Measurements from ENCODE around the gene RASL12. TPM values are rescaled to one million over a fixed set of nuclear protein-coding genes. Genes with fewer than 3 reads are reported as not detected.
"Not testable (repeated sequence)": the region's sequence is repeated elsewhere in the genome, so short reads cannot be mapped to it uniquely, and the experiment has no call there.

The RASL12 gene
- polyA plus RNA-seq, 12 donors, result 9.5 to 14.3 (median 11.6) TPM; not detected in 1

DNA sequence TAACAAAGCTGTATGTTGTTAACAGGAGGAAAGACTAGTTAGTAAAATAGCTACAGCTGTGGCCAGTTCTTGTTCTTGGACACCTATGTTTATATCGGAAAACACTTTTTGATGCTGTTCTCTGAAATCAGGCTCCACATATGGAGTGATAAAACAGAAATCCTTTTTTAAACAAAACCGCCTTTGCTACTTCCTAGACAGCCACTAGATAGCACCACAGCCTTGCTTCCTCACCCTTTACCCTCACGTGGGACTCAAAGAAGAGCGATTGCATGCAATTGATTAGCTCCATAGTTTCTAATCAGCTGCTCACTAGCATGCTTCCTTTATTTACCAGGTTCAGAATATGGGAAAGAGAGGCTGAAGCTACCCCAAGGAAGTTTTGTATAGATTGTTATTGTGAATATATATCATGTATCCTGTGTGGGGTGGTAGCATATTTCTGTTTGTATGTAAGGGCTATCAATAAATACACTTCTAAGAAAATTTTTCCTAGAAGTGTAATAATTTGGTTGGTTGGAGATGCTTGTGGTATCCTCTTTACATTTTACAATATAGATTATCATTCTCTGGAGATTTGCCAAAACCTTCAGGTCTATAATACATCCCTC lies 34.0 kb downstream of the RASL12 start:
- DNase-seq, result no peak

DNA sequence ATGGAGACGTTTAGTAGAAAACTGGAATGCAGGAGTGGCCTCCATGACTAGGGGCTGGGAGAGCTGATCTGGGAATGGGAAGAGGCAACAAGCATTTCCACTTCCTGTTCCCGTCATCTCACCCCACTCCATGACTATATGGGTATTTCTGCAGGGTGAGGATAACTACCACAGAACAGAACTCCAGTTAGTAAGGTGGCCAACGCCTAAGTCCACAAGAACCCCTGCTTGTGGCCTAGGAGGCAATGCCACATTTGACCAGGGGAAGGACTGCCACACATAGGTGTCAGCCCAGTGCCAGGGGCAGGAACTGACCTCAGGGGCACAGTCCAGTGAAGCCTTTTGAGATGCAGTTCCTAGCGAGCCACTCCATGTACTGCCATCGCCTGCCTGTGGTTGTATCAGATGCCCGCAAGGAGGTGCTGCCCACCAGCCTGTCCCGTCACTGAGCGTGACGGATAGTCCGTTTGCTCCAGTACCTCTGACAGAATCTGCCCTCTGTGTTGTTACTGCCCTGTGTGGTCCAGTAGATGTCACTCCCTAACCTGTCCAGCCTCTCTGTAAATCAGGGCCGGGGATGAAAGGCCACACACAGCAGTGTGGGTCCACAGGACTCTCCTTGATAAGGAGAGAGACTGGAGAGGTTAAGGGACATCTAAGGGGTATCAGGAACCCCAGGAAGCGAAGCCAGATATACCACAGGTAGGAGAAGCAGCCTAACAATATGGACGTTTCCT lies 34.8 kb downstream of the RASL12 start:
- DNase-seq, result no peak

DNA sequence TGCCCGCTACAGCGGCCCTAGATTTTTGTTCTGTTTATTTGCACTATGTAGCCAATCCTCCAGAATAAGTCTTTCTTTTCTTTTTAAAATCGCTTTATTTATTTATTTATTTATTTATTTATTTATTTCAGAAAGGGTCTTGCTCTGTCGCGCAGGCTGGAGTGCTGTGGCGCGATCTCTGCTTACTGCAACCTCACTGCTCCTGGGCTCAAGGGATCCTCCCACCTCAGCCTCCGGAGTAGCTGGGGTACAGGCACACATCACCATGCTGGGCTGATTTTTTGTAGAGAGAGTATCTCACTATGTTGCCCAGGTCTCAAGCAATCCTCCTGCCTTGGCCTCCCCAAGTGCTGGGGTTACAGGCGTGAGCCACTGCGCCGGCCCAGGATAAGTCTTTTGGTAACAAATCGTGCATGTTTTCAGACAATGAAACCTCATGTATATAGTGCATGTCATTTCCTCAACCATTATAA lies 38.0 kb downstream of the RASL12 start:
- no peak for DNase-seq

DNA sequence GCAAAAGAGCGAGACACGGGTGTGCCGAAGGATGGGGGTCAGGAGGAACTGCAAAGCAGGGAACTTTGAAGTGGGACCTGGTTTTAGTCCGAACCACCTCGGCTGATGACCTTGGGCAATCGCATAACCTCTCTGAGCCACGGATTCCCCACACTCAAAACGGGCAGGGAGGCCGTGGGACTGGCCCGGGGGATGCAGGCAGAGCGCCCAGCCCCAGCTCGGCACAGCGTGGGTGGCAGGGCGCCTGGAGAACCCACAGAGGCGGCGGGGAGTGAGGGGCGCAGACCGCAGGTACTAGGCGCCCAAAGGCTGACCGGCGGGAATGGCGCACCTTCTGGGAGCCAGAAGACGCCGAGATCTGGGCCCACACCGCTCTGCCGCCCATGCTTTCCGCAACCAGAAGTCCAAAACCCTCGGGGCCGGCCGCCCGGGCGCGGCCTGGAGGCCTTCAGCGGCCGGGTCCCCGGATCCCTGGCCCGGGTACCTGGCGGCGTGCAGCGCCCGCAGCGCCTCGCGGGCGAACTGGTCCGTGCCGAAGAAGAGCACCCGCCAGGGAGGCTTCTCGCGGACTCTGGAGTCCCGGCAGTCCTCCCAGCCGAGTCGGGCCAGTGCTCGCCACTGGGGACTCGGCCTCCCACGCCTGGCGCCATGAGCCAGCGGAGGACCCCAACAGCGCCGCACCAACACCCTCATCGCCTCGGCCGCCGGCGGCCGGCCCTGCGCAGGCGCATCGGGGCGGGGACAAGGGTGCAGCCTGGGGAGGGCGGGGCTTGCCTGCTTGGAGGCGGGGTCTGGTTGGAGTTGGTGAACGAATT lies 38.7 kb downstream of the RASL12 start, which contains the start of gene MTFMT:
MTFMT (minus strand) TSS at position 719 of the 815 bp plus-strand sequence; CDS start at position 693, 26 bp downstream.
- peak; percentile 85 for DNase-seq

DNA sequence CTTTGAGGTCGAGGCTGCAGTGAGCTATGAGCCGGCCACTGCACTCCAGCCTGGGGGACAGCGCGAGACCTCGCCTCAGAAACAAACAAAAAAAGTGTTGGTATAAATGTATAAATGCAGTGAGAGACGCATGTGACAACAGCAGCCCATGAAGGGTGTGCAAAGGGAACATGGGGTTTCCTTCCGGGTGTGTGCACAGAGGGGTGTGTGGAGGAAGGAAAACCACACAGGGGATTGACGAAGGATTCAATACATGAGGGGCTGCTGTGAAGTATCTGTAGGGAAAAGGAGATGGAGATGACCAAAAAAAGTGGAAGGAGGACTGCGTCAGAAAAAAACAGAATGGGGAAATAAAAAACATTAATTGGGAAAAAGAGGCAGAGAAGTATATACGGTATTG lies 39.5 kb downstream of the RASL12 start:
- DNase-seq, result no peak

DNA sequence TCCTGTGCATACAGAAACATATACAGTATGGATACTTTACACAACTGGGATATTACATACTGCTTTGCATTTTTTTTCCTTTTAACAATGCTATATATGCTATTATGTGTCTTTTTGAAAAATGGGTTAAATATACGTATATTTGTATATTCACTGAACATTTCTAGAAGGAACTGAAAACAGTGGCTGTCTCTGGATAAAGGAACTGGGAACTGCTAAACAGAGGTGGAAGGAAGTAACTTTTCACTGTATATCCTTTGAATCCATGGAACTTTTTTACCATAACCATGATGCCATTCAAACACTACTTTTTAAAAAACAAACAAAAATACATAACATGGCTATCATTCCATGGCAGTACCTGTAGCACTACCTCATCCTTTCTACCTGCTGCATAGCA lies 40.2 kb downstream of the RASL12 start:
- DNase-seq, result no peak

DNA sequence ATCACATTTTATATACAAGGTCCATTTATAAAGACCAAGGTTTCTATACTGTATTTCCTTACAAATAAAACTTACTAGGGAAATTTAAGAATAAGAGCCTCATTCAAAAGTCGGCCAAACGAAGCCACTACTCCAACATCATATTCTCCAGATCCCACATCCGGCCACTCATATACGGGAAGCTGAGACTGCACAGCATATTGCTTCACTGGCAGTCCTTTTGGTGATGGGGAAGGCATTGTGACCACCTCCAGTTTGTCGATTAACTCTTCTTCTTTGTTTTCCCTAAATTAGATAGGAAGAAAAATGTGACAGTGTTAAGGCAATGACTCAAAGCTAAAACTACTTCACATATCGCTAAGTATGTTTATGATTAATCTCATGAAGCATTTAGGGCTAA lies 41.0 kb downstream of the RASL12 start:
- no peak for DNase-seq

DNA sequence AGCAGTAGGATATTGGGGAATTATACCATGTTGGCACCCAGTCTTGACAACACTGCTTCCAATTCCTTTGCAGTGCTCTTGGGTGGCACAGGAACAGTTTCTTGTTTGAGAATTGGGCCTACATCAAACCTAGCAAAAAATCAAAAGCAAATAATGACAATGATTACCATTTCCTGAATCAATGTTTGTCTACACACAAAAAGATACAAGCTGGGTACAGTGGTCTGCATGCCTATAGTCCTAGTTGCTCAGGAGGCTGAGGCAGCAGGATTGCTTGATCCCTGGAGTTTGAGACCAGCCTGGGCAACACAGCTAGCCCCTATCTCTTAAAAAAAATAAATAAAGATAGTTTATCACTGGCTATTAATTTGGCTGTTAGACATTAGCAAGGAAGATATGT lies 46.3 kb downstream of the RASL12 start:
- DNase-seq, result no peak

DNA sequence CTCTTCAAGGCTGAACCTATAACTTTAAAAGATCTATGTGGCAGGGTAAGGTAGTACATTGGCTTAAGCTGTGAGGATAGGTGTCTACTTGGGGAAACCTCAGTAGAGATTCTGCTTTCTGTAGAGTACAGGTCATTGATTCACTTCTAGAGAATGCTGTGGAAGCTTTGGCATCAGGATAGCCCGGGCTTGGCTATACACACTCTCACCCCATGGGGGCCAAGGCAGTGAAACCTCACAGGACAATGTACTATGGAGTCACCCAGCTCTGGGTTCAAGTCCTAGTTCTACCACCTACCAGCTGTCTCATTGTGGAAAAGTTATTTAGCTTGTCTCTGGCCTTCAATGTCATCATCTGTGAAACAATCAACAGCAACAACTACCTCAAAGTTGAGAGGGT lies 47.4 kb downstream of the RASL12 start:
- no peak for DNase-seq

DNA sequence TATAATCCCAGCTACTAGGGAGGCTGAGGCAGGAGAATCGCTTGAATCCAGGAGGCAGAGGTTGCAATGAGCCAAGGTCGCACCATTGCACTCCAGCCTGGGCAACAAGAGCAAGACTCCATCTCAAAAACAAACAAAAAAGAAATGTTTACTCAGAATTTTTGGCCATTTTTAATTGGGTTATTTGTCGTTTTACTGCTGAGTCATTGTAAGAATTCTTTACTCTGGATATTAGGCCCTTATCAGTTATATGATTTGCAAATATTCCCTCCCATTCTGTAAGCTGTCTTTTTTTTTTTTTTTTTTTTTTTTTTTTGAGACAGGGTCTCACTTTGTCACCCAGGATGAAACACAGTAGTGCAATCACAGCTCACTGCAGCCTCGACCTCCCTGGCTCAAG lies 56.6 kb downstream of the RASL12 start:
- not testable (repeated sequence) for DNase-seq

DNA sequence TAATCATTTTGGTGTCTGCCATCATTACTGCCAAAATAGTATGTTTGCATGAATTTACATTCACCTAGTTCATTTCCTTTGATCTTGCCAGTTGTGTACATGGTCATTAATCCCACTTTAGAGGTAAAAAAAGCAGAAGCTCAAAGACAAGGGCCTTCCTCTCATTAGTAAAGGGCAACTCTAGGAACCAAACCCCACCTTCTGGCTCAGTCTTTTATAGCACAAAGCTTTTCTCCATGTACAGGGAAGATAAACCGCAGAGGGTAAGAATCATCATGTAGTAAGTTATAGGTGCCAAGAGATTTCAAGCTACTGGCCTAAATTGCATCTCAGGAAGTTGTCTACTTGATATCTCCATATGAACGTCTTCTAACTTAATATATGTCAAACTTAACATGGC lies 58.8 kb downstream of the RASL12 start:
- no peak for DNase-seq

DNA sequence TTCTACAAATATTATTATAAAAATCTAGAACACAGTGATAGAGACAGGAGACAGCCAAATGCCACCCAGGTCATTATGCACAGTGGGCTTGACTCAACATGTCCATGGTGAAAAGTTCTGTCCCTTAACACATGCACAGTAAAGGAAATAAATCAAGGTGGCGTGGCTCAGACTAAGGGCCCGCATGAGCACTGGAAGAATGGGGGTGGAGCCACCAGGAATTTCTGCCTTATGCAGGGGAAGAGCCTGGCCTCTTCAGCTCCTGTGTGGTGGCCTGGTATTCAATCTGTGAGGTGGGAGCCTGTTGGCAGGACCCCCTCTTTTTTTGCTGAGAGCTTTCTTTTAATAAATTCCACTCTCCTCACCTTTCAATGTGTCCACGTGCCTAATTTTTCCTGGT lies 60.9 kb downstream of the RASL12 start:
- DNase-seq, result no peak

DNA sequence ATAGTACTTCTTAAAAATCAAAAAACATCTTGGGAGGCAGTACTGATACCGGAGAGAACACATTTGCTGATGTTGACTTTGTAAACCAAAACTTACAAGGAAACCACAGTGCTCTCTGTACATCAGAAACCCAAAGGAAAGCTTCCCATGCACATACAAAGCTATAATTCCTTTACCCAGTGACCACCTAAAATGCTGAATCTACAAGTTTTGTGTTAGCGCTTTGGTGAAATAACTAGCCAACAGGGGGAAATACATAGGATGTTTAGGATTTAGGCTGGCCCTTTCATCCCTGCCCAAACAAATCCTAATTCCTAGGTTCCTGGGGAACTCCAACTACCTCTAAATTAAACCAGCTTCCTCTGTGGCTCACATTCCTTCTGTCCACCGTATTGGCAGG lies 62.8 kb downstream of the RASL12 start:
- no peak for DNase-seq

Other genes starting within 250 kb of the RASL12 start
- 10 to 100 TPM in 1 of 12 donors, 1 to 10 TPM in 10, not detected in 1; 3.0 to 10.5 (median 5.9) TPM for gene PIF1, start 242.3 kb downstream of the RASL12 start, polyA plus RNA-seq (ENCODE audit: insufficient read length in 12 of 12)
- gene PLEKHO2, start 226.1 kb downstream of the RASL12 start, polyA plus RNA-seq (ENCODE audit: insufficient read length in 12 of 12), result 10 to 100 TPM in 11 of 12 donors, not detected in 1; 12.0 to 21.1 (median 13.2) TPM
- gene ANKDD1A, start 156.1 kb downstream of the RASL12 start, polyA plus RNA-seq (ENCODE audit: insufficient read length in 12 of 12), result 10 to 100 TPM in 1 of 12 donors, 1 to 10 TPM in 10, not detected in 1; 3.8 to 10.3 (median 7.0) TPM
- gene SPG21, start 78.1 kb downstream of the RASL12 start, polyA plus RNA-seq (ENCODE audit: insufficient read length in 12 of 12), result 10 to 100 TPM in 11 of 12 donors, not detected in 1; 55.5 to 99.8 (median 83.6) TPM
- 10 to 100 TPM in 3 of 12 donors, 1 to 10 TPM in 7, not detected in 2; 8.2 to 13.0 (median 9.4) TPM for gene MTFMT, start 38.4 kb downstream of the RASL12 start, polyA plus RNA-seq (ENCODE audit: insufficient read length in 12 of 12)
- gene SLC51B, start 22.6 kb downstream of the RASL12 start, polyA plus RNA-seq (ENCODE audit: insufficient read length in 12 of 12), result 1 to 10 TPM in 10 of 12 donors, not detected in 2; 1.0 to 1.9 (median 1.4) TPM
- gene KBTBD13, start 8.8 kb upstream of the RASL12 start, polyA plus RNA-seq (ENCODE audit: insufficient read length in 12 of 12), result 1 to 10 TPM in 7 of 12 donors, under 1 TPM in 3, not detected in 2; 0.59 to 2.9 (median 1.3) TPM
- 1 to 10 TPM in 11 of 12 donors, not detected in 1; 2.5 to 8.1 (median 3.9) TPM for gene UBAP1L, start 47.2 kb upstream of the RASL12 start, polyA plus RNA-seq (ENCODE audit: insufficient read length in 12 of 12)
- gene PDCD7, start 65.8 kb upstream of the RASL12 start, polyA plus RNA-seq (ENCODE audit: insufficient read length in 12 of 12), result 10 to 100 TPM in 11 of 12 donors, not detected in 1; 14.8 to 44.0 (median 19.5) TPM
- gene CLPX, start 117.4 kb upstream of the RASL12 start, polyA plus RNA-seq (ENCODE audit: insufficient read length in 12 of 12), result 10 to 100 TPM in 11 of 12 donors, not detected in 1; 32.1 to 63.6 (median 47.1) TPM
- 10 to 100 TPM in 11 of 12 donors, not detected in 1; 13.6 to 41.8 (median 20.2) TPM for gene CILP, start 143.5 kb upstream of the RASL12 start, polyA plus RNA-seq (ENCODE audit: insufficient read length in 12 of 12)
- gene PARP16, start 218.9 kb upstream of the RASL12 start, polyA plus RNA-seq (ENCODE audit: insufficient read length in 12 of 12), result 10 to 100 TPM in 11 of 12 donors, not detected in 1; 11.1 to 15.0 (median 12.5) TPM
- gene RNU5A-1, start 228.1 kb upstream of the RASL12 start, polyA plus RNA-seq (ENCODE audit: insufficient read length in 12 of 12), result not detected
- gene RNU5B-1, start 236.7 kb upstream of the RASL12 start, polyA plus RNA-seq (ENCODE audit: insufficient read length in 12 of 12), result 1 to 10 TPM in 1 of 12 donors, not detected in 11; 2.1 TPM

Data from muscle of arm (tissue), 12 donors.